Right cardiac atrium (tissue), 5 donors: ENCODE measurements around the gene NOS3. TPM values are rescaled to one million over a fixed set of nuclear protein-coding genes. Genes with fewer than 3 reads are reported as not detected.

Source experiments
- ATAC-seq, 2 donors: fragments of 200-7000 bp; cut with Tn5 transposase; one replicate each; pipeline versions ENCODE4 v1.8.0 to v1.9.1; 2020; ENCODE audit warnings: moderate library complexity in 2 of 2, mild to moderate bottlenecking in 1 of 2
- DNase-seq, 3 donors: peaks; one replicate each; pipeline ENCODE4 v3.0.0-alpha.2; 2020
- H3K27ac ChIP-seq: one replicate; pipeline ENCODE4 v1.5.1; 2013; ENCODE audit warnings: mild to moderate bottlenecking, low read length, control low read depth, moderate library complexity
- H3K27me3 ChIP-seq: one replicate; pipeline ENCODE4 v1.6.1; 2013; ENCODE audit not compliant: control insufficient read depth, insufficient read depth
- H3K4me1 ChIP-seq: one replicate; pipeline ENCODE4 v1.6.1; 2013; ENCODE audit warnings: low read length; ENCODE audit not compliant: control insufficient read depth, insufficient read depth
- H3K4me3 ChIP-seq: one replicate; pipeline ENCODE4 v1.5.1; 2013; ENCODE audit warnings: low read length, control low read depth
- H3K9me3 ChIP-seq: one replicate; pipeline ENCODE4 v1.6.1; 2013; ENCODE audit warnings: low read length; ENCODE audit not compliant: control insufficient read depth
- WGBS: extraction: QIAGEN DNeasy Blood & Tissue Kit; methylation state at CpG from one replicate; pipeline ENCODE4 v1.1.7; 2013; 5-methylcytosine and 5-hydroxymethylcytosine counted together
- intact Hi-C, 4 donors: fragments of 100-400 bp; cut with DNase I; formaldehyde crosslinking; loops; one replicate each; pipeline versions ENCODE4 v1.11.0 to v1.14.0; 2022 to 2023
- polyA plus RNA-seq: library from polyadenylated mRNA; stranded (reverse); fragments of 200-250 nt; gene quantifications from one replicate; pipeline ENCODE4 v1.2.3, GENCODE V29; 2013
- total RNA-seq, 4 donors: library from RNA; stranded (reverse); fragmentation: NEBNext Ultra II Directional; extraction: Animal tissue kit (Norgen Biotek cat#: 25700); gene quantifications; one replicate each; pipeline ENCODE4 v1.2.1, GENCODE V29; 2021
- donor health status: healthy with polysubstance abuse.
- donor health status: DM: no; HTN: yes; CAD: no.
- donor health status: DM: no; HTN: no; CAD: no.
- donor health status: DM: no; HTN: yes; CAD: no; lungs with severe emphysema.
- donor health status: DM: yes; HTN: yes; CAD: no.

Gene NOS3
- total and polyA plus RNA-seq, 5 donors: 13.5 to 80.4 (median 21.4) TPM

- DNase-seq (peak in 1 of 3 donors; percentile 68), ATAC-seq (no peak)
- intact Hi-C loops: no loop called here
- no peak overlapping the region for H3K27ac ChIP-seq
- peaks cover 4% of the 10 kb centered on the region for H3K4me1 ChIP-seq
- no peaks in the 10 kb centered on the region for H3K27me3 ChIP-seq
- no peaks in the 10 kb centered on the region for H3K9me3 ChIP-seq
- no peak overlapping the region for H3K4me3 ChIP-seq
- WGBS: 57% methylated on average over 33 of the region's 33 CpGs
These were observed 70.6 kb downstream of the NOS3 start for GRCh38 chr7:151061213-151062110.

GRCh38 chr7:151062111-151062398 lies 71.2 kb downstream of the NOS3 start:
- Histone ChIP-seq H3K4me1 (peaks cover 2% of the 10 kb centered on the region), H3K9me3 (no peaks in the 10 kb centered on the region), H3K27ac (no peak overlapping the region), H3K27me3 (no peaks in the 10 kb centered on the region), H3K4me3 (no peak overlapping the region)
- ATAC-seq (no peak), DNase-seq (no peak)
- WGBS: 78% methylated on average over 11 of the region's 11 CpGs
- intact Hi-C loops: no loop called here

GRCh38 chr7:151062399-151063211 lies 71.8 kb downstream of the NOS3 start:
- peak in 2 of 3 donors; percentile 63 to 80 for DNase-seq
- Histone ChIP-seq H3K4me1 (no peaks in the 10 kb centered on the region), H3K27ac (peak overlapping the region; percentile 43), H3K27me3 (no peaks in the 10 kb centered on the region), H3K9me3 (no peaks in the 10 kb centered on the region), H3K4me3 (no peak overlapping the region)
- WGBS: 51% methylated on average over 43 of the region's 43 CpGs
- intact Hi-C loops: no loop called here
- ATAC-seq: peak in 1 of 2 donors; percentile 8

- H3K27me3 ChIP-seq: no peaks in the 10 kb centered on the region
- no peak for ATAC-seq
- H3K9me3 ChIP-seq: no peaks in the 10 kb centered on the region
- DNase-seq: no peak
- 36% methylated on average over 11 of the region's 11 CpGs for WGBS
- intact Hi-C loops: no loop called here
- peak overlapping the region; percentile 25 for H3K27ac ChIP-seq
- no peak overlapping the region for H3K4me3 ChIP-seq
- no peaks in the 10 kb centered on the region for H3K4me1 ChIP-seq
These were observed 72.4 kb downstream of the NOS3 start for GRCh38 chr7:151063212-151063561.

Other genes starting within 250 kb of the NOS3 start
- 100 to 1,000 TPM; 101 to 344 (median 237) TPM for gene TMEM176B, start 190.7 kb upstream of the NOS3 start, total RNA-seq
- gene TMEM176B, start 190.7 kb upstream of the NOS3 start, polyA plus RNA-seq: 114 TPM
- gene TMEM176A, start 190.2 kb upstream of the NOS3 start, total RNA-seq: 100 to 1,000 TPM in 2 of 4 donors, 10 to 100 TPM in 2; 50.8 to 167 (median 126) TPM
- 51.6 TPM for gene TMEM176A, start 190.2 kb upstream of the NOS3 start, polyA plus RNA-seq
- gene AOC1, start 138.5 kb upstream of the NOS3 start, total RNA-seq: under 1 TPM in 2 of 4 donors, not detected in 2; 0.17 to 0.40 TPM
- not detected for gene AOC1, start 138.5 kb upstream of the NOS3 start, polyA plus RNA-seq
- 100 to 1,000 TPM; 113 to 163 (median 126) TPM for gene KCNH2, start 12.7 kb upstream of the NOS3 start, total RNA-seq
- 132 TPM for gene KCNH2, start 12.7 kb upstream of the NOS3 start, polyA plus RNA-seq
- gene ATG9B, start 33.5 kb downstream of the NOS3 start, total RNA-seq: under 1 TPM in 2 of 4 donors, not detected in 2; 0.18 to 0.23 TPM
- 0.43 TPM for gene ATG9B, start 33.5 kb downstream of the NOS3 start, polyA plus RNA-seq
- gene ABCB8, start 37.4 kb downstream of the NOS3 start, total RNA-seq: 10 to 100 TPM; 20.9 to 24.5 (median 23.4) TPM
- gene ABCB8, start 37.4 kb downstream of the NOS3 start, polyA plus RNA-seq: 19.6 TPM
- gene ASIC3, start 57.5 kb downstream of the NOS3 start, total RNA-seq: 1 to 10 TPM; 4.0 to 6.5 (median 5.0) TPM
- 5.3 TPM for gene ASIC3, start 57.5 kb downstream of the NOS3 start, polyA plus RNA-seq
- 10 to 100 TPM in 1 of 4 donors, 1 to 10 TPM in 3; 6.2 to 11.2 (median 7.4) TPM for gene CDK5, start 66.9 kb downstream of the NOS3 start, total RNA-seq
- gene CDK5, start 66.9 kb downstream of the NOS3 start, polyA plus RNA-seq: 6.5 TPM
- 100 to 1,000 TPM in 2 of 4 donors, 10 to 100 TPM in 2; 83.5 to 120 (median 96.5) TPM for gene SLC4A2, start 68.6 kb downstream of the NOS3 start, total RNA-seq
- gene SLC4A2, start 68.6 kb downstream of the NOS3 start, polyA plus RNA-seq: 61.7 TPM
- gene FASTK, start 89.8 kb downstream of the NOS3 start, total RNA-seq: 10 to 100 TPM; 64.1 to 82.0 (median 68.9) TPM
- 133 TPM for gene FASTK, start 89.8 kb downstream of the NOS3 start, polyA plus RNA-seq
- 10 to 100 TPM; 28.5 to 36.5 (median 35.8) TPM for gene TMUB1, start 92.5 kb downstream of the NOS3 start, total RNA-seq
- 55.2 TPM for gene TMUB1, start 92.5 kb downstream of the NOS3 start, polyA plus RNA-seq
- 10 to 100 TPM; 58.3 to 78.8 (median 67.6) TPM for gene AGAP3, start 95.5 kb downstream of the NOS3 start, total RNA-seq
- gene AGAP3, start 95.5 kb downstream of the NOS3 start, polyA plus RNA-seq: 61.4 TPM
- 1 to 10 TPM in 1 of 4 donors, under 1 TPM in 1, not detected in 2; 0.40 to 1.0 TPM for gene GBX1, start 176.7 kb downstream of the NOS3 start, total RNA-seq
- gene GBX1, start 176.7 kb downstream of the NOS3 start, polyA plus RNA-seq: 0.14 TPM
- 10 to 100 TPM in 3 of 4 donors, 1 to 10 TPM in 1; 4.5 to 21.0 (median 14.0) TPM for gene ASB10, start 196.2 kb downstream of the NOS3 start, total RNA-seq
- 14.3 TPM for gene ASB10, start 196.2 kb downstream of the NOS3 start, polyA plus RNA-seq
- not detected for gene H2BK1, start 219.5 kb downstream of the NOS3 start, total RNA-seq
- not detected for gene H2BK1, start 219.5 kb downstream of the NOS3 start, polyA plus RNA-seq
- gene ABCF2, start 236.2 kb downstream of the NOS3 start, total RNA-seq: 10 to 100 TPM; 24.6 to 34.5 (median 26.3) TPM
- gene ABCF2, start 236.2 kb downstream of the NOS3 start, polyA plus RNA-seq: 17.8 TPM
- gene CHPF2, start 241.5 kb downstream of the NOS3 start, total RNA-seq: 10 to 100 TPM; 22.2 to 35.3 (median 27.0) TPM
- gene CHPF2, start 241.5 kb downstream of the NOS3 start, polyA plus RNA-seq: 15.5 TPM